Fibroblast of villous mesenchyme (primary cell): ENCODE data around the gene LSM14B. TPM values are rescaled to one million over a fixed set of nuclear protein-coding genes. Genes with fewer than 3 reads are reported as not detected.

ENCODE experiments used
- DNase-seq: peaks from one replicate; pipeline ENCODE4 v3.0.0-alpha.2; 2010; ENCODE audit warnings: low read depth
- H3K4me3 ChIP-seq: 2 replicates; pipeline ENCODE4 v1.5.1; 2011; ENCODE audit warnings: low read depth, mild to moderate bottlenecking, low read length
- CTCF ChIP-seq: IDR thresholded peaks from 2 replicates; pipeline ENCODE4 v1.5.1; 2012; ENCODE audit warnings: low read depth, mild to moderate bottlenecking, low read length; ENCODE audit not compliant: insufficient read depth
- total RNA-seq: library from RNA; depleted of rRNA; stranded (reverse); fragments of >200 nt; gene quantifications from 2 replicates; pipeline ENCODE4 v1.2.3, GENCODE V29; 2012

The LSM14B gene
- total RNA-seq, 1 donor, result 30.7 TPM

- no peak for TF ChIP-seq CTCF
- H3K4me3 ChIP-seq, result no peak overlapping the region
- no peak for DNase-seq
Measured at GRCh38 chr20:62170536-62170935, 48.3 kb downstream of the LSM14B start.

GRCh38 chr20:62171245-62171644, 49.0 kb downstream of the LSM14B start:
- H3K4me3 ChIP-seq, result no peak overlapping the region
- TF ChIP-seq CTCF, result no peak
- DNase-seq, result no peak

- no peak overlapping the region for H3K4me3 ChIP-seq
- DNase-seq, result no peak
- no peak for TF ChIP-seq CTCF
Measured at GRCh38 chr20:62172666-62173065, 50.4 kb downstream of the LSM14B start.

- TF ChIP-seq CTCF, result no peak
- no peak overlapping the region for H3K4me3 ChIP-seq
- no peak for DNase-seq
Measured at GRCh38 chr20:62174021-62174804, 51.9 kb downstream of the LSM14B start.

- TF ChIP-seq CTCF, result no peak
- H3K4me3 ChIP-seq, result no peak overlapping the region
- DNase-seq, result no peak
Measured at GRCh38 chr20:62174870-62175624, 52.8 kb downstream of the LSM14B start.

- H3K4me3 ChIP-seq, result no peak overlapping the region
- TF ChIP-seq CTCF, result no peak
- DNase-seq, result no peak
Measured at GRCh38 chr20:62175711-62176110, 53.4 kb downstream of the LSM14B start.
